ENCODE results near the gene ERCC6L. TPM values are rescaled to one million over a fixed set of nuclear protein-coding genes. Genes with fewer than 3 reads are reported as not detected.

ERCC6L gene
- polyA plus RNA-seq, 1 donor (not counting 4 experiments of a cell fraction or from before 2014, with no cell fraction given): 4.1 TPM

GRCh38 chrX:72165551-72165950 is 73.3 kb downstream of the ERCC6L start:
- Histone ChIP-seq H3K4me1 (ENCODE audit: control insufficient read depth, extremely low read depth, insufficient read depth, low read length) (no peaks in the 10 kb centered on the region), H3K79me2 (ENCODE audit: control insufficient read depth, insufficient read depth, low read length) (no peaks in the 10 kb centered on the region), H3K36me3 (ENCODE audit: control insufficient read depth in 2 of 2, extremely low read depth in 1 of 2, insufficient read depth in 2 of 2, low read length in 2 of 2) (no peaks in the 10 kb centered on the region), H4K20me1 (ENCODE audit: control insufficient read depth, extremely low read depth, insufficient read depth, low read length) (no peaks in the 10 kb centered on the region), H3K9me3 (ENCODE audit: control insufficient read depth, low read depth, low read length) (no peaks in the 10 kb centered on the region), H3K4me2 (ENCODE audit: control insufficient read depth, extremely low read depth, insufficient read depth, low read depth, low read length) (no peak overlapping the region), H3K9me1 (ENCODE audit: control insufficient read depth, extremely low read depth, insufficient read depth, low read length) (no peaks in the 10 kb centered on the region), H3K27me3 (ENCODE audit: control insufficient read depth, extremely low read depth, insufficient read depth, low read length) (peaks cover 3% of the 10 kb centered on the region), H3K4me3 (ENCODE audit: control insufficient read depth in 2 of 3, extremely low read depth in 1 of 3, insufficient read depth in 2 of 3, low read depth in 1 of 3, low read length in 3 of 3) (no peak overlapping the region), H3K9ac (ENCODE audit: control insufficient read depth, extremely low read depth, insufficient read depth, low read length) (no peak overlapping the region), H2AFZ (ENCODE audit: control insufficient read depth, low read length) (no peak overlapping the region), H3K27ac (ENCODE audit: control insufficient read depth, insufficient read depth, low read length) (no peak overlapping the region)
- no peak for DNase-seq (ENCODE audit: low read depth, low spot score)
- FAIRE-seq: no peak
- no peak for TF ChIP-seq EZH2 (IDR thresholded peaks at IDR 0.05; ENCODE audit: low read length)
- no peak for TF ChIP-seq CTCF (optimal IDR thresholded peaks at IDR 0.05 in 1 of 3, IDR thresholded peaks at IDR 0.05 in 1 of 3, conservative IDR thresholded peaks at IDR 0.05 in 1 of 3; ENCODE audit: extremely low read depth in 1 of 3, insufficient read depth in 2 of 3, low read length in 3 of 3)
- dilution Hi-C loops (cut with MboI; ENCODE audit: extremely low pct_ligation_motif_present, low sequenced_read_pairs): no loop called here

GRCh38 chrX:72159769-72160168 is 79.1 kb downstream of the ERCC6L start:
- no peak overlapping the region for H3K4me2 ChIP-seq (ENCODE audit: control insufficient read depth, extremely low read depth, insufficient read depth, low read depth, low read length)
- H3K79me2 ChIP-seq (ENCODE audit: control insufficient read depth, insufficient read depth, low read length): no peaks in the 10 kb centered on the region
- dilution Hi-C loops (cut with MboI; ENCODE audit: extremely low pct_ligation_motif_present, low sequenced_read_pairs): no loop called here
- no peak overlapping the region for H3K9ac ChIP-seq (ENCODE audit: control insufficient read depth, extremely low read depth, insufficient read depth, low read length)
- FAIRE-seq (no peak), DNase-seq (ENCODE audit: low read depth, low spot score) (no peak)
- H3K4me1 ChIP-seq (ENCODE audit: control insufficient read depth, extremely low read depth, insufficient read depth, low read length): no peaks in the 10 kb centered on the region
- no peaks in the 10 kb centered on the region for H4K20me1 ChIP-seq (ENCODE audit: control insufficient read depth, extremely low read depth, insufficient read depth, low read length)
- H3K9me3 ChIP-seq (ENCODE audit: control insufficient read depth, low read depth, low read length): no peaks in the 10 kb centered on the region
- H3K27me3 ChIP-seq (ENCODE audit: control insufficient read depth, extremely low read depth, insufficient read depth, low read length): no peaks in the 10 kb centered on the region
- no peak overlapping the region for H3K4me3 ChIP-seq (ENCODE audit: control insufficient read depth in 2 of 3, extremely low read depth in 1 of 3, insufficient read depth in 2 of 3, low read depth in 1 of 3, low read length in 3 of 3)
- H3K27ac ChIP-seq (ENCODE audit: control insufficient read depth, insufficient read depth, low read length): no peak overlapping the region
- TF ChIP-seq CTCF (optimal IDR thresholded peaks at IDR 0.05 in 1 of 3, IDR thresholded peaks at IDR 0.05 in 1 of 3, conservative IDR thresholded peaks at IDR 0.05 in 1 of 3; ENCODE audit: extremely low read depth in 1 of 3, insufficient read depth in 2 of 3, low read length in 3 of 3) (no peak), EZH2 (IDR thresholded peaks at IDR 0.05; ENCODE audit: low read length) (no peak)
- no peaks in the 10 kb centered on the region for H3K36me3 ChIP-seq (ENCODE audit: control insufficient read depth in 2 of 2, extremely low read depth in 1 of 2, insufficient read depth in 2 of 2, low read length in 2 of 2)
- no peaks in the 10 kb centered on the region for H3K9me1 ChIP-seq (ENCODE audit: control insufficient read depth, extremely low read depth, insufficient read depth, low read length)
- H2AFZ ChIP-seq (ENCODE audit: control insufficient read depth, low read length): no peak overlapping the region

All from keratinocyte (primary cell).